GM23338 (cell line): ENCODE measurements around the gene NIN.

Experiments used
- EZH2 ChIP-seq: fragments of 200-600 bp; sonication (generic); IDR thresholded peaks from one replicate; pipeline ENCODE4 v1.8.0; 2017; ENCODE audit warnings: antibody characterized with exemption, mild to moderate bottlenecking, low read depth; ENCODE audit not compliant: unreplicated experiment
- TF ChIP-seq, protein P1 (sequence below): IDR thresholded peaks from one replicate; pipeline ENCODE4 v1.6.1; 2018; ENCODE audit warnings: antibody characterized with exemption; ENCODE audit not compliant: unreplicated experiment
- TF ChIP-seq, protein P2 (sequence below), 2 experiments: fragments of 200-600 bp in 1 of 2; sonication (generic) in 1 of 2; conservative IDR thresholded peaks; 2 replicates each; pipeline versions ENCODE4 v1.5.1 to v1.6.1; 2016 to 2017; ENCODE audit warnings: antibody characterized with exemption in 2 of 2, low read depth in 2 of 2, mild to moderate bottlenecking in 2 of 2, moderate library complexity in 1 of 2

DNA sequence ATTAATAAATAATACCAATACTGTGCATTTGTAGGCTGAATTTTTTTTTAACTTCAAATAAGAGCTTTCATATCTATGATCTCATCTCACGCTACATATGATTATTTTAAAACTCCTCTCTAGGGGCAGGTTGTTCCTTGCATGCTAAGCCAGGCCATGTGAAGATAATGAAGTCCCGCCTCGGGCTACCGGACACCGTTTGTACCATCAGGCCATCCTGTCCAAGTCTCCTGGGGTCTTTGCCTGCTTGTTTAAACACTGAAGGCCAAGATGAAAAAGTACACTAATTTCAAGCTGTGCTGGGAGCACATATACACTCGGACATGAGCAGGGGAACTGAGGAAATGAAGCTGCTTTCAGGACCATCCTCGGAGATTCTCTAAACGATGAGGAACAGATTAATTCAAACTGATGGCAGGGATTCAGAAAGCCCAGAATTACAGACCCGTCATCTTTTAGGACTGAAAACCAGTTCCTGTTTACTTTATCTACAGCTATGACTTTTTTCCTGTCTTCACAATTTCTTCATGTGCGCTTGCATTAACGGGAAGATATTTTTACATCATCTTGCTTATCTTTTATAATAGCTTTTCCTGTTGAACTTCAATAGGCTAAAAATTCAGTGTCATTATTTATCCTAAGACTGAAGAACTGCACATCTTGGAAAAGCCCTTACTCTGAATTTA, 34.6 kb upstream of the NIN start:
- TF ChIP-seq, protein P1, sequence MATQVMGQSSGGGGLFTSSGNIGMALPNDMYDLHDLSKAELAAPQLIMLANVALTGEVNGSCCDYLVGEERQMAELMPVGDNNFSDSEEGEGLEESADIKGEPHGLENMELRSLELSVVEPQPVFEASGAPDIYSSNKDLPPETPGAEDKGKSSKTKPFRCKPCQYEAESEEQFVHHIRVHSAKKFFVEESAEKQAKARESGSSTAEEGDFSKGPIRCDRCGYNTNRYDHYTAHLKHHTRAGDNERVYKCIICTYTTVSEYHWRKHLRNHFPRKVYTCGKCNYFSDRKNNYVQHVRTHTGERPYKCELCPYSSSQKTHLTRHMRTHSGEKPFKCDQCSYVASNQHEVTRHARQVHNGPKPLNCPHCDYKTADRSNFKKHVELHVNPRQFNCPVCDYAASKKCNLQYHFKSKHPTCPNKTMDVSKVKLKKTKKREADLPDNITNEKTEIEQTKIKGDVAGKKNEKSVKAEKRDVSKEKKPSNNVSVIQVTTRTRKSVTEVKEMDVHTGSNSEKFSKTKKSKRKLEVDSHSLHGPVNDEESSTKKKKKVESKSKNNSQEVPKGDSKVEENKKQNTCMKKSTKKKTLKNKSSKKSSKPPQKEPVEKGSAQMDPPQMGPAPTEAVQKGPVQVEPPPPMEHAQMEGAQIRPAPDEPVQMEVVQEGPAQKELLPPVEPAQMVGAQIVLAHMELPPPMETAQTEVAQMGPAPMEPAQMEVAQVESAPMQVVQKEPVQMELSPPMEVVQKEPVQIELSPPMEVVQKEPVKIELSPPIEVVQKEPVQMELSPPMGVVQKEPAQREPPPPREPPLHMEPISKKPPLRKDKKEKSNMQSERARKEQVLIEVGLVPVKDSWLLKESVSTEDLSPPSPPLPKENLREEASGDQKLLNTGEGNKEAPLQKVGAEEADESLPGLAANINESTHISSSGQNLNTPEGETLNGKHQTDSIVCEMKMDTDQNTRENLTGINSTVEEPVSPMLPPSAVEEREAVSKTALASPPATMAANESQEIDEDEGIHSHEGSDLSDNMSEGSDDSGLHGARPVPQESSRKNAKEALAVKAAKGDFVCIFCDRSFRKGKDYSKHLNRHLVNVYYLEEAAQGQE, result no peak
- TF ChIP-seq, protein P2, sequence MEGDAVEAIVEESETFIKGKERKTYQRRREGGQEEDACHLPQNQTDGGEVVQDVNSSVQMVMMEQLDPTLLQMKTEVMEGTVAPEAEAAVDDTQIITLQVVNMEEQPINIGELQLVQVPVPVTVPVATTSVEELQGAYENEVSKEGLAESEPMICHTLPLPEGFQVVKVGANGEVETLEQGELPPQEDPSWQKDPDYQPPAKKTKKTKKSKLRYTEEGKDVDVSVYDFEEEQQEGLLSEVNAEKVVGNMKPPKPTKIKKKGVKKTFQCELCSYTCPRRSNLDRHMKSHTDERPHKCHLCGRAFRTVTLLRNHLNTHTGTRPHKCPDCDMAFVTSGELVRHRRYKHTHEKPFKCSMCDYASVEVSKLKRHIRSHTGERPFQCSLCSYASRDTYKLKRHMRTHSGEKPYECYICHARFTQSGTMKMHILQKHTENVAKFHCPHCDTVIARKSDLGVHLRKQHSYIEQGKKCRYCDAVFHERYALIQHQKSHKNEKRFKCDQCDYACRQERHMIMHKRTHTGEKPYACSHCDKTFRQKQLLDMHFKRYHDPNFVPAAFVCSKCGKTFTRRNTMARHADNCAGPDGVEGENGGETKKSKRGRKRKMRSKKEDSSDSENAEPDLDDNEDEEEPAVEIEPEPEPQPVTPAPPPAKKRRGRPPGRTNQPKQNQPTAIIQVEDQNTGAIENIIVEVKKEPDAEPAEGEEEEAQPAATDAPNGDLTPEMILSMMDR (conservative IDR thresholded peaks at IDR 0.05; ENCODE audit: low read depth in 2 of 2), result no peak
- no peak for TF ChIP-seq EZH2
